AG04449 (cell line): Measurements from ENCODE around the gene HHATL.

Experiments
- CTCF ChIA-PET: fragments of 350-600 bp; formaldehyde crosslinking; extraction: SDS; loops from one replicate; lab custom pipeline; 2021; ENCODE audit warnings: antibody characterized with exemption; lab: Yijun Ruan, JAX
- POLR2A ChIA-PET: fragments of 400-600, 350-600 bp; formaldehyde crosslinking; extraction: SDS; loops from one replicate; lab custom pipeline; 2020; ENCODE audit warnings: antibody characterized with exemption, inconsistent platforms; lab: Yijun Ruan, JAX
- DNase-seq: peaks from one replicate; pipeline ENCODE4 v3.0.0-alpha.2; 2010; ENCODE audit warnings: low read depth, low spot score
- H3K4me3 ChIP-seq: 2 replicates; pipeline ENCODE4 v1.5.1; 2011; ENCODE audit warnings: low read depth, mild to moderate bottlenecking, control low read depth, low read length
- CTCF ChIP-seq: IDR thresholded peaks from one replicate; pipeline ENCODE4 v1.5.1; 2011; ENCODE audit warnings: mild to moderate bottlenecking, moderate library complexity, low read length, control low read depth, inconsistent platforms; ENCODE audit not compliant: insufficient read depth; ENCODE audit errors: missing control alignments

HHATL gene

GRCh38 chr3:42706721-42707619 lies 4.4 kb upstream of the HHATL start:
- ChIA-PET POLR2A (no interaction called here), CTCF (no interaction called here)
- H3K4me3 ChIP-seq, result no peak overlapping the region
- no peak for TF ChIP-seq CTCF
- DNase-seq, result no peak

- H3K4me3 ChIP-seq, result no peak overlapping the region
- no peak for TF ChIP-seq CTCF
- POLR2A ChIA-PET, result no interaction called here
- no peak for DNase-seq
- CTCF ChIA-PET, result interaction anchor here (0.7 kb wide), 1 partner anchor 14 kb away, joined by 4 read pairs; no protein-coding TSS in a partner anchor
Measured at GRCh38 chr3:42705962-42706585, 3.5 kb upstream of the HHATL start.

- CTCF ChIA-PET, result interaction anchor here (0.7 kb wide), 1 partner anchor 13 kb away, joined by 4 read pairs; no protein-coding TSS in a partner anchor
- no peak for DNase-seq
- H3K4me3 ChIP-seq, result no peak overlapping the region
- POLR2A ChIA-PET, result no interaction called here
- no peak for TF ChIP-seq CTCF
Measured at GRCh38 chr3:42705058-42705767, 2.6 kb upstream of the HHATL start.

GRCh38 chr3:42704136-42704841 lies 1.7 kb upstream of the HHATL start:
- H3K4me3 ChIP-seq, result no peak overlapping the region
- DNase-seq, result no peak
- no peak for TF ChIP-seq CTCF
- CTCF ChIA-PET, result no interaction called here
- POLR2A ChIA-PET, result no interaction called here

- DNase-seq, result no peak
- no peak for TF ChIP-seq CTCF
- ChIA-PET POLR2A (no interaction called here), CTCF (no interaction called here)
- no peak overlapping the region for H3K4me3 ChIP-seq
Measured at GRCh38 chr3:42703695-42704025, 1.1 kb upstream of the HHATL start.
